ENCODE measurements around the gene FOXP4. TPM values are rescaled to one million over a fixed set of nuclear protein-coding genes. Genes with fewer than 3 reads are reported as not detected.

The FOXP4 gene
- total RNA-seq, 1 donor, result 2.2 TPM

DNA sequence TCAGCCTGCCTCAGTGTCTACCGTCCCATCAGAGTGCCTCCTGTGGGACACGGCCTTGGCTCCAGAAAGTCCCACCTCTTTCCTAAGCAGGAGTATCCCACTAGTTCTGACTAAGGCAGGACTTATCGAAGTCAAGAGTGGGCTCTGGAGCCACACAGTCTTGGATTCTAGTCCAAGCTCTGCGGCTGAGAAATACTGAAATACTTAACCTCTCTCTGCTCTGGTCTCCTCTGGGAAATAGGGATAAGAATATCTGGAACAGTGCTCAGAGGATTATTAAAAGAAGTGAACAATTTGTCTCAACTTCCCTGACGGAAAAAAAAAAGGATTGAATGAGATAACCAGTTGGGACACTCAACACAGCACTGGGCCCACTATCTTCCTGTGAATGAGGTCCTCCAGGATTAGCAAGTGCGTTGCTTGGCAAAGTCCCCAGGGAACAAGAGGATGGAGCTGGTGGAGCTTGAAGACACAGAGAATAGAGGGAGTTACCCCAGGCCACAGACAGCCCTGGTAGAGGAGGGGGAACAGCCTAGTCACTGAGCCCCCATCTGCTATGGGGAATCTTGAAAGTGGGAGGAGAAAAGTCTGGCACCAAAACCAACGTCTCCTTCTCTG is 34.6 kb upstream of the FOXP4 start:
- no peak overlapping the region for H3K4me3 ChIP-seq (ENCODE audit: low read depth, low read length)
- TF ChIP-seq, protein P1, sequence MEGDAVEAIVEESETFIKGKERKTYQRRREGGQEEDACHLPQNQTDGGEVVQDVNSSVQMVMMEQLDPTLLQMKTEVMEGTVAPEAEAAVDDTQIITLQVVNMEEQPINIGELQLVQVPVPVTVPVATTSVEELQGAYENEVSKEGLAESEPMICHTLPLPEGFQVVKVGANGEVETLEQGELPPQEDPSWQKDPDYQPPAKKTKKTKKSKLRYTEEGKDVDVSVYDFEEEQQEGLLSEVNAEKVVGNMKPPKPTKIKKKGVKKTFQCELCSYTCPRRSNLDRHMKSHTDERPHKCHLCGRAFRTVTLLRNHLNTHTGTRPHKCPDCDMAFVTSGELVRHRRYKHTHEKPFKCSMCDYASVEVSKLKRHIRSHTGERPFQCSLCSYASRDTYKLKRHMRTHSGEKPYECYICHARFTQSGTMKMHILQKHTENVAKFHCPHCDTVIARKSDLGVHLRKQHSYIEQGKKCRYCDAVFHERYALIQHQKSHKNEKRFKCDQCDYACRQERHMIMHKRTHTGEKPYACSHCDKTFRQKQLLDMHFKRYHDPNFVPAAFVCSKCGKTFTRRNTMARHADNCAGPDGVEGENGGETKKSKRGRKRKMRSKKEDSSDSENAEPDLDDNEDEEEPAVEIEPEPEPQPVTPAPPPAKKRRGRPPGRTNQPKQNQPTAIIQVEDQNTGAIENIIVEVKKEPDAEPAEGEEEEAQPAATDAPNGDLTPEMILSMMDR (IDR thresholded peaks at IDR 0.05; ENCODE audit: insufficient read depth, low read depth, low read length), result no peak
- no peak for DNase-seq (ENCODE audit: low read depth)

DNA sequence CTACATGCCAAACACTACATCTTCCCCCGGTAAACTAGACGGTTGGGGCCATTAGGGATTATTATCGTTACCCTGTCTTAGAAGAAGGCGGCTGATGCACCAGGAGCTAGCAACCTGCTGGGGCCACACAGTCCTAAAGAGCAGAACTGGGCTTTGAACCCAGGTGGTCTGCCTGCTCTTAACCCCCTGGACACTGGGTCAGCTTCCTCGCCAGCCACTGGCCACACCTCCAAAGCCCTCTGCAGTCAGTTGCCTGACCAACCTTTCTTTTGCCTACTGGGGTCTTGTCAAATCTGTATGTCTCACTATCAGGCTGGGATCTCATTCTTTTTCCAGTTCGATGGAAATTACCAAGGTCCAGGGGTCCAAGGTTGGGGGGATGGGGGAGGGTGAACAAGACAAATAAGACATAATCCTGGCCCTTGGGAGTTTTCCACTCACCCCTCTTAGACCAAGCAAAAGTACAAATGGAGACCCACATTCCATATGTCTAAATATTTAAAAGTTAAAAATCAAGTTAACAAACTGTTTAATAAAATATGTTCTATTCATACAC is 34.0 kb upstream of the FOXP4 start:
- DNase-seq (ENCODE audit: low read depth), result no peak
- H3K4me3 ChIP-seq (ENCODE audit: low read depth, low read length), result no peak overlapping the region
- TF ChIP-seq, protein P1 (IDR thresholded peaks at IDR 0.05; ENCODE audit: insufficient read depth, low read depth, low read length), result no peak

DNA sequence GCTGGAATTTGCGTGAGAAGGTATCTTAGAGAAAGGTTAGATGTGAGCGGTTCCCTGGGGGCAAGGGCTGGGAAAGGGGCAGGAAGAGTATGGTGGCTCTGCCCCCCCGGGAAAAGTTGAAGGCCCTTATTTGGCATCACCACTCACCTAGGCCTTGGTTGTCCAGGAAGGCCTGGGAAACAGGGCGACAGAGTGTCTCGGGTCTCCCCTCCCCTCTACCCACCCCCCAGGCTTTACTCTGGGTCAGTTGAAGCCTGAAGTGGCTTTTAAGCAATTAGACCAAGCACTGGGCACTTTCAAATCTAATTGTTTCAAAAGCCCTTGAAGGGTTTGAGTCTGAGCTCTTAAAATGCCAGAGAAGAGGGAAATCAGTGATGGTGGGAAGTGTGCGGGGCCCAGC is 30.2 kb upstream of the FOXP4 start:
- TF ChIP-seq, protein P1 (IDR thresholded peaks at IDR 0.05; ENCODE audit: insufficient read depth, low read depth, low read length), result no peak
- H3K4me3 ChIP-seq (ENCODE audit: low read depth, low read length), result no peak overlapping the region
- no peak for DNase-seq (ENCODE audit: low read depth)

DNA sequence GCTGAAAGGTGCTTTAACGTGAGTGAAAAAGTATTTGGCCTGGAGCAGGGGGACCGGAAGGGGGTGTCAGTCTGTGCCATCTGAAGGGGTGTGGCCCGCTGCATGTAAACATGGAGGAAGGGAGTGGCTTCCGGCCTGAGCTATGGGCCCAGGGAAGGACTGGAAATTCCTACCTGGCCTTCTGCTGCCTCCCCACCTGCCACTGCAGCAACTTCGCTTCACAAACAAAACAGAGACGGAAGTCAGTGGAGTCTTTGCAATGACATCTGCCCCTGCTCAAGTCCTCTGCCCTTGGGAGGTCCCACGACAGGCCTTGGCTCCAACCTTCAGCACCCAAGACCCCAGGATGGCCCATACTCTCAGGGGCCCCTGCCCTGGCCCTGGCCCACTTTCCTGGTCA is 28.1 kb upstream of the FOXP4 start:
- no peak overlapping the region for H3K4me3 ChIP-seq (ENCODE audit: low read depth, low read length)
- TF ChIP-seq, protein P1 (IDR thresholded peaks at IDR 0.05; ENCODE audit: insufficient read depth, low read depth, low read length), result no peak
- DNase-seq (ENCODE audit: low read depth), result no peak

DNA sequence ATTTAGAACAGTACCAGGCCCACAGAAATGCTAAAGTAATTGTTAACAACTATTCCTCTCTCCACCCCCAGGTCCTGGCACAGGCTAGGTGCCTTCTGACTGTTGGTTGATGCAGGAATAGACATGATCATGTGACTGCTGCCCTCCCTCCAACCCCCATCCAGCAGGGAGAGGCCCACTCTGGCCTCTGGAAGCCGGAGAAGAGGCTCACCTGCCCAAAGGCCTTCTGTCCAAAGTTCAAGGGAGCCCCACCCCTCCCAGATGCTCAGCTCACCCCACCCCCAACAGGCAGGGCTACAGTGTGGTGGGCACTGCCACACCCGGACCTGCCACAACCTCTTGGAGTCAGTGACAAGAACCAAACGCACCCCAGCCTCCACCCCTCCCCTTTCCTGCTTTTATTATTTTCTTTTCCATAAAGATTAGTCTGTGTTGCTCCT is 26.9 kb upstream of the FOXP4 start:
- TF ChIP-seq, protein P1 (IDR thresholded peaks at IDR 0.05; ENCODE audit: insufficient read depth, low read depth, low read length), result no peak
- no peak overlapping the region for H3K4me3 ChIP-seq (ENCODE audit: low read depth, low read length)
- no peak for DNase-seq (ENCODE audit: low read depth)

DNA sequence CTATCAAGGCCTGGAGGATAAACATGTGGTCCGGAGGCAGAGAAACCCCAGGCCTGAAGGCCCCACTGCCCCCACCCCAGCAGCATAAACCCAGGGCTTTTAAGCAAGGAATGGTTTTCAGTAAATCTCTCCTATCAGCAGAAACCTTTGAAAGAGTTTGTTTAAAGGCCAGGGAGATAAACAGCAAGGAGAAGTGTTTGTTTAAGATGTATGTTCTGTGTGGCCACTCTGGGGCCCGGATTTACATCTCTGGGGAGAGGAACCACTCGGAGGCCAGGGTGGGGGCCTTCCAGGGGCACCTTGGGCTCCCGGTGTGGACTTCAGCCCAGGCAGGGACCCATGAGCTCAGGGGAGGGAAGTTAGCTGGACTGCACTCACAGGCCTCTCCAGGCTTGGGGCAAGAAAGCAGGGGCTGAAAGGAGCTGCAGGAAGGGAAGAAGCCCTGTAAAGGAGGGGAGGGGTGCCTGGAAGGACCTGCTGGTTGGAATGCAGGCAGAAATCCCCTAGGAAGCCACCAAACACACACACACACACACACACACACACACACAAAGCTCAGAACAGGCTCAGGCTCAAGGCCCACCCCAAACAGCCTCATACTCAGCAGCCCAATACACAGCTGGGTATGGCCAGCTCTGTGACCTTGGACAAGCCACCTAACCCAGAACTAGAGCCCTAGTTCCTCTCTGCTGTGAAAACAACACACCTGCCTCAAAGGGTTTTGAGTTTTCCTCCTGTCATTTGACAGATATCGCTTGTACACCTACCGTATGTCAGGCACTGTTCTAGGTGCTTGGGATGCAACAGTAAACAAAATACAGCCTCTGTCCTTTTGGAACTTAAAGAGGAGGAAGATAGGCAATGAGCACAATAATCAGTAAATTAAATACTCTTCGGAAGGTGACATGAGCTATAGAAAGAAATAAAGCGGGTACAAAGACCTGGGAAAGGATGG is 26.2 kb upstream of the FOXP4 start:
- peak; percentile 93 for DNase-seq (ENCODE audit: low read depth)
- no peak overlapping the region for H3K4me3 ChIP-seq (ENCODE audit: low read depth, low read length)
- TF ChIP-seq, protein P1 (IDR thresholded peaks at IDR 0.05; ENCODE audit: insufficient read depth, low read depth, low read length), result no peak
